Stimulated activated naive CD8-positive, alpha-beta T cell treated with anti-CD3 and anti-CD28 coated beads, Interleukin-15, Interleukin-2, amounts not matched to agents 100 ng/mL and 50 ng/mL, for 24 hours (primary cell): Measurements from ENCODE around the gene NBAS.
"Not testable (repeated sequence)": the region's sequence is repeated elsewhere in the genome, so short reads cannot be mapped to it uniquely, and the experiment has no call there.

Experiments
- H3K27ac Mint-ChIP-seq: one replicate; pipeline ENCODE4 v1.8.0; 2021; ENCODE audit warnings: mild to moderate bottlenecking, mixed read lengths
- H3K27me3 Mint-ChIP-seq: one replicate; pipeline ENCODE4 v1.8.0; 2021; ENCODE audit warnings: mixed read lengths
- H3K36me3 Mint-ChIP-seq: one replicate; pipeline ENCODE4 v1.8.0; 2021; ENCODE audit warnings: low read depth, mixed read lengths
- H3K4me1 Mint-ChIP-seq: one replicate; pipeline ENCODE4 v1.8.0; 2021; ENCODE audit warnings: low read depth, mixed read lengths
- H3K4me3 Mint-ChIP-seq: one replicate; pipeline ENCODE4 v1.8.0; 2021; ENCODE audit warnings: mild to moderate bottlenecking, mixed read lengths
- H3K9me3 Mint-ChIP-seq: one replicate; pipeline ENCODE4 v1.8.0; 2021; ENCODE audit warnings: mixed read lengths

The NBAS gene

DNA sequence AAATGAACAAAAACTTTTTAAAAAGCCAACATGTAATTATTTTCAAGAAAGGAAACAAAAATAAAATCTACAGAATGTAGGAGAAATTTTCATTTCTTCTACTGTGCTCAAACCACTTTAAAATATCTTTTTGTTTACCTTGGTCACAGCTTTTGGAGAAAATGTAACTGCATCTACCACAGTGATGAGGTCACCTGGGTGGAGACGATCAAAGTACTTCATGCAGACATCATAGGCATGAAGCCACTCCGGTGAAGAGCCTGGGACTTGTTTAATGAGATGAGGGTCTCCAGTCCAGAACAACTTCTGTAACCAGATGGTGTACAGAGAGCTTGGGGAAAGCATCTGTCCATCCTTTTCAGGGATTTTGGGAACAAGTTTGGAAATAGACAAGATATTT is 285.8 kb downstream of the NBAS start:
- no peaks in the 10 kb centered on the region for H3K4me1 Mint-ChIP-seq
- no peak overlapping the region for H3K4me3 Mint-ChIP-seq
- no peak overlapping the region for H3K27ac Mint-ChIP-seq
- H3K36me3 Mint-ChIP-seq, result peaks cover 68% of the 10 kb centered on the region
- H3K9me3 Mint-ChIP-seq, result no peaks in the 10 kb centered on the region
- no peaks in the 10 kb centered on the region for H3K27me3 Mint-ChIP-seq

DNA sequence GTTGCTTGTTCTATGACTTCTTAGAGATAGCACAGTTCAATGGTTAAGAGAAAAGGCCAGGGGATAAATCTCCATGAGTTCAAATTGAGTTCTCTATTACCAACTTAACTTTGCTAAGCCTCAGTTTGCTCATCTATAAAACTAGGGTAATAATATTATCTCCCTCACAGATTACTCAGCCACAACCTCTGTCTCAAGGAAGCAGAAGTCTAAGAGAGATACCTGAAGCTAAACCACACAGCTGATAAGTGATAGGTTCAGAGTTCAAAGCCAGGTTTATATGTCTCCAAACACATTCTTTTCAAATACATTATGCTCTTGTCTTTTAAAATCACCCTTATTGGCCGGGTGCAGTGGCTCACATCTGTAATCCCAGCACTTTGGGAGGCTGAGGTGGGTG is 287.7 kb downstream of the NBAS start:
- Mint-ChIP-seq H3K4me1 (no peaks in the 10 kb centered on the region), H3K36me3 (peaks cover 59% of the 10 kb centered on the region), H3K27ac (no peak overlapping the region), H3K4me3 (no peak overlapping the region), H3K9me3 (no peaks in the 10 kb centered on the region), H3K27me3 (no peaks in the 10 kb centered on the region)

DNA sequence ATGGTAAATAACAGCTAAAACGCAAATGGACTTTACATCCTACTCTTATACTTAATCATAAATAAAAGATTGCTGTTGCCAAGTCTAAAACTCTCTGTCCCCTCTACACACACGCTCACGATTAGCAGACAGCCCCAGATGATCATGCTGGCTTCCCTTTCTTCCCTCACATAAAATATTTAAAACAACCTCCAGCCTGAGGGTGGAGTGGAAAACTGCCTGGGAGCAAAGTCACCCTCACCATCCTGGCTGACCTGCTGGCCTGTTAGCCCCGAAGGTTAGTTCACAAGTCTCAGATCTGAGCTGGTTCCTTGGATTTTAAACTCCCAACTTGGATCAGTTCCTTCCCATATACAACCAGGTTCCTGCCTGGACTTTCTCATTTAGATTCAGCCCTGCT is 288.2 kb downstream of the NBAS start:
- H3K36me3 Mint-ChIP-seq, result peaks cover 59% of the 10 kb centered on the region

DNA sequence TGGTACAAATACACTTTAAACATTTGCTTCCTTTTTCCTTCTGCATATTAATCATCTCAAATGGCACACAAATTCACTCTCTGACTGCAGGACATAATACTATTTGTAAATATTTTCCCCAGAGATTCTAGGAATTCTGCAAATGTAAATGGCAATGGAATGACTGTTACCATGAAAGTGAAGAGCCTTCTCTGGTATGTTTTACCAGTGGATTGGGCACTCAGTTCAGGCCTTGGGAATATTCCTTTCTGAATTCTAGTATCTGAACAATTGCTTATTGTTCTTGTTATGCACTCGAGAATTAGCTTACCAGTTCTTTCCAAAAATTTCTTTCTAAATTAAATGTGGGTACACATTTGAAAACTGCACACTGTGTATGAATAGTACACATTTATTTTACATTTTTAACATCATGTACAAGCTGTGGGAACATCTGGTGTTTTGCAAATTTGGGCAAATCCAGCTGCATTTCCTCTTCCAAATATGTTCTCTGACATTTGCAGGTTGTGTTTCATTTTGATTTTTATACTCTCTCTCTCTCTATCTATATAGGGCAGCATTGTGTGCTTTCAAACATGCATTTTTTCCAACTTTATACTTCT is 289.1 kb downstream of the NBAS start:
- H3K36me3 Mint-ChIP-seq, result peaks cover 56% of the 10 kb centered on the region
- no peaks in the 10 kb centered on the region for H3K4me1 Mint-ChIP-seq
- H3K27me3 Mint-ChIP-seq, result no peaks in the 10 kb centered on the region
- H3K4me3 Mint-ChIP-seq, result no peak overlapping the region
- no peak overlapping the region for H3K27ac Mint-ChIP-seq
- no peaks in the 10 kb centered on the region for H3K9me3 Mint-ChIP-seq

More for the DNA sequence above, 288.2 kb downstream of the NBAS start:
- H3K27me3 Mint-ChIP-seq, result no peaks in the 10 kb centered on the region
- no peaks in the 10 kb centered on the region for H3K4me1 Mint-ChIP-seq
- H3K4me3 Mint-ChIP-seq, result no peak overlapping the region
- no peaks in the 10 kb centered on the region for H3K9me3 Mint-ChIP-seq
- H3K27ac Mint-ChIP-seq, result no peak overlapping the region

DNA sequence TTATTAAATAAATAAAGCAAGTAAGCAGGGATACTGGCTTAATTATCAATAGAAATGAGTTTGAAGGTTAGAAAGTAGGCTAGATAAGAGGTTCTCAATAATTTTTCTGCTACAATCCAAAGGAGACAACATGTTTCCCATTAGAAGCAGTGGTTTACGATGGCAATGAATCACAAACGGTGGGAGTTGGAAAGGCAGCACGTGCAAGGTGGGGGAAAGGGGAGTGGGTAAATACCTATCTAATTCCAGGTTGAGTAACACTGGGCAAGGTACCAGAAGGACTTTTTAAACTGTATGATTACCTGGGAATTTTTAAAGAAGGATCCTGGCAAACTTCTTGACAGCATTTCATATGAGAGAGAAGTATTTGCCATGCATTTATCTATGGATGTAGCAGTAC is 289.9 kb downstream of the NBAS start:
- no peaks in the 10 kb centered on the region for H3K9me3 Mint-ChIP-seq

DNA sequence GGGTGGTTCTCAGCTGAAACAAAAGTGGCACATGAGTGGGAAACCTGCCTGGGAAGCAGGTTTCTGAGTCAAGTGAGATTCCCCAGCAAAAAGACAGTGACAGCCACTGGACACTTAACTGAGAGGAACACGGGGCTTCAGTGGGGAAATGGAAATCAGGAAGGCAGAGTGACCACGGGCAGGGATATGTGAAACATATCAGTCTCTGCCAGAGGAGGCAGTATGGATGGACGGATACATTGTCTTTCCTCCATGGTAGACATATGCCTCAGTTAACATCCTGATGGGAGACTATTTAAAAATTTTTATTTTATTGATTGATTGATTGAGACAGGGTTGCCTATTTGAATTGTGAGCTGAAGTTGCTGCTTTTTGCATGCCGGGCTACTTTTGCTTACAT is 292.1 kb downstream of the NBAS start:
- H3K27me3 Mint-ChIP-seq, result no peaks in the 10 kb centered on the region
- H3K27ac Mint-ChIP-seq, result no peak overlapping the region
- H3K4me3 Mint-ChIP-seq, result no peak overlapping the region
- peaks cover 65% of the 10 kb centered on the region for H3K36me3 Mint-ChIP-seq
- peaks cover 13% of the 10 kb centered on the region for H3K4me1 Mint-ChIP-seq
- H3K9me3 Mint-ChIP-seq, result no peaks in the 10 kb centered on the region

More for the DNA sequence above, 289.9 kb downstream of the NBAS start:
- H3K4me3 Mint-ChIP-seq, result no peak overlapping the region
- H3K27me3 Mint-ChIP-seq, result no peaks in the 10 kb centered on the region
- H3K36me3 Mint-ChIP-seq, result peaks cover 62% of the 10 kb centered on the region
- H3K4me1 Mint-ChIP-seq, result peaks cover 5% of the 10 kb centered on the region
- no peak overlapping the region for H3K27ac Mint-ChIP-seq

DNA sequence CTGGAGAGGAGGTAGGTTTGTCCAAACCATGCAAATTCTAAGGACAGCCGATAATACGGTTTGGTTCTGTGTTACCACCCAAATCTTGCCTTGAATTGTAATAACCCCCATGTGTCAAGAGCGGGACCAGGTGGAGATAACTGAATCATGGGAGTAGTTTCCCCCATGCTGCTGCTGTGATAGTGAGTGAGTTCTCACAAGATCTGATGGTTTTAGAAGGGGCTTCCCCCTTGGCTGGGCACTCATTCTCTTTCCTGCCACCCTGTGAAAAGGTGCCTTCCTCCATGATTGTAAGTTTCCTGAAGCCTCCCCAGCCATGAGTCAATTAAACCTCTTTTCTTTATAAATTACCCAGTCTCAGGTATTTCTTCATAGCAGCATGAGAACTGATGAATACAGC is 295.2 kb downstream of the NBAS start:
- Mint-ChIP-seq H3K27ac (no peak overlapping the region), H3K4me3 (no peak overlapping the region), H3K4me1 (peaks cover 13% of the 10 kb centered on the region), H3K36me3 (peaks cover 64% of the 10 kb centered on the region), H3K9me3 (peaks cover 4% of the 10 kb centered on the region), H3K27me3 (no peaks in the 10 kb centered on the region)

DNA sequence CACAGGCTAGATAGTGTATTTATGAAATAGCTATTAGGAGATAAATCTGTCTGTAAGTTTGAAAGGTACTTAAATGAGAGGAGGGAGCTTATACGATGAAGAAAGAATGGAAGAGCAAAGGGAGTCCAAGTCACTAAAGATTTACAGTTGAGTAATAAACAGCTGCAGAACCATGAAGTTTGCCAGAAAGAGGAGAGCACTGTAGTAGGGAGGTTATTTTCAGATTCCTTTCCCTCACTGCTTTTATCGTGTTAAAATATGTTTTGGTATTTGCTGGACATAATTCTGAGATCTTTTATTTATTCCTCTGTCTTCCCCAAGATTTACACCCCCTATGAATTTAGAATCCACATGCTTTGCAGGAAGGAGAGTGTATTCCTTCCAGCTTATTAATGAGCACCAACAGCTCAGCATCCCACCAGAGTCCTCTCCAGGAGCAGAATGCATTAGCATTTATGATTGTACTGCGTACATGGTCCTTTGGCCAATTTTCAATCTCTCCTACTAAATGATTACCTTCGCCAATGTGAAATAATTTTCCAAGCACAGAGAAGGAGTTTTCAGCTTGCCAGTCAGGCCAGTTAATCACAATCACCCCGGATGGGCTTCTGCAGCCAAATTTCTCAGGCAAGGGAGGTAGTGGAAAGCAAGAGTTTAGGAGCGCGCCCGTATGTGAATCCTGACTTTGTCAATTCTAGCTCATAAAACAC is 297.0 kb downstream of the NBAS start:
- no peaks in the 10 kb centered on the region for H3K27me3 Mint-ChIP-seq
- no peak overlapping the region for H3K4me3 Mint-ChIP-seq
- peaks cover 4% of the 10 kb centered on the region for H3K9me3 Mint-ChIP-seq
- peaks cover 13% of the 10 kb centered on the region for H3K4me1 Mint-ChIP-seq
- H3K36me3 Mint-ChIP-seq, result peaks cover 77% of the 10 kb centered on the region
- no peak overlapping the region for H3K27ac Mint-ChIP-seq

DNA sequence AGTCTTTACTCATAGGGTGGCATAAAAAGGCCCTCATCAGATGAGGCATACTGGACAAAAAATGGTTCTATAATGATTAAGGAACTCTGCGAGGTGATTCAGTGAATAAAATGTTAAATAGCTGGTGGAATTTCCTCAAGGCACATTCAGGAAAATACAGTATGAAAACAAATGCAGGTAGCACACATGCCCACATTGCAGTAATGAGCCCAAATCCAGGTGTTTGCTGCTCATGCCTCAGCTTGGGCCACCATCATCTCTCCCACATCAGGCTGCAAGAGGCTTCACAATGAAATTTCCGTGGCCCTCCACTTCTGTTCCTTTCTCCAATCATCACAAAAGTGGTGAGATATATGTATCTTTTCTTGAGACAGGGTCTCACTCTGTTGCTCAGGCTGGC is 298.3 kb downstream of the NBAS start:
- H3K4me1 Mint-ChIP-seq, result peaks cover 13% of the 10 kb centered on the region
- no peak overlapping the region for H3K27ac Mint-ChIP-seq
- H3K27me3 Mint-ChIP-seq, result no peaks in the 10 kb centered on the region
- peaks cover 7% of the 10 kb centered on the region for H3K9me3 Mint-ChIP-seq
- no peak overlapping the region for H3K4me3 Mint-ChIP-seq
- H3K36me3 Mint-ChIP-seq, result peaks cover 77% of the 10 kb centered on the region

DNA sequence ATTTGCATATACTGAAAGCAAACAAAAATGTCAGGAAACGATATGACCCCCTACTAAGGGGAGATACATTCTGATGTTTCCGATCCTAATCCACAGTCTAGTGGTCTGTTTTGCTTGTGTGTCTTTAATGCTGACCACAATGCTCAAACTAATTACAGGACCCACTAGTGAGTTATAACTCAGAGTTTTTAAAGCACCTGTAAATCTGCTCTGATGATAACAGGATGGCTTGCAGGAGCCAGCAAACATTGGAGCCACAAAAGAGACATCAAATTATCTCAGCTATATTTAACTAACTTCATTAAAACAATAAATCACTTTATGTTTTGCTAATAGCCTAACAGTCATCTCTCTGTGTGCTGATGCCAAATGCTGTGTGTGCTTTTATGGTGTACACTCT is 300.3 kb downstream of the NBAS start:
- H3K4me1 Mint-ChIP-seq, result peaks cover 4% of the 10 kb centered on the region
- no peak overlapping the region for H3K27ac Mint-ChIP-seq
- no peaks in the 10 kb centered on the region for H3K27me3 Mint-ChIP-seq
- H3K9me3 Mint-ChIP-seq, result peaks cover 12% of the 10 kb centered on the region
- peaks cover 79% of the 10 kb centered on the region for H3K36me3 Mint-ChIP-seq
- no peak overlapping the region for H3K4me3 Mint-ChIP-seq

DNA sequence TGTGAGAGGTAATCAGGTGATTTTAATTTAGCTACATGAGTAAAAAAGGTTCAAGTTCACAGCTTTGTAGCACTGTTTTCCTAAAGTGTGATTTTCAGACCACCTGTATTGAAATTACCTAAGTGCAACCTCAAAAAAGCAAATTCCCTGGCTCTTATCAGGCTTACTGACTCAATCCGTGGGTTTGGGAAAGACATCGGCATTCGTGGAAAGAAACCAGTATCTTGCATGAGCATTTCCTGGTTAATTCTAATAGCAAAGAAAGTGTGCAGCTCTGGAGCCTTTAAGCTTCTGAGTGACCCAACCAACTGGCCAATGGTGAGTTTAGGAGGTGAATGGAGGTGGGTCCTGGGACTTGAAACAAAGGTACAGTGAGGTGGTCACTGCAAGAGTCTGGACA is 300.9 kb downstream of the NBAS start:
- Mint-ChIP-seq H3K27me3 (no peaks in the 10 kb centered on the region), H3K9me3 (peaks cover 12% of the 10 kb centered on the region), H3K4me3 (no peak overlapping the region), H3K4me1 (no peaks in the 10 kb centered on the region), H3K36me3 (peaks cover 75% of the 10 kb centered on the region), H3K27ac (no peak overlapping the region)

DNA sequence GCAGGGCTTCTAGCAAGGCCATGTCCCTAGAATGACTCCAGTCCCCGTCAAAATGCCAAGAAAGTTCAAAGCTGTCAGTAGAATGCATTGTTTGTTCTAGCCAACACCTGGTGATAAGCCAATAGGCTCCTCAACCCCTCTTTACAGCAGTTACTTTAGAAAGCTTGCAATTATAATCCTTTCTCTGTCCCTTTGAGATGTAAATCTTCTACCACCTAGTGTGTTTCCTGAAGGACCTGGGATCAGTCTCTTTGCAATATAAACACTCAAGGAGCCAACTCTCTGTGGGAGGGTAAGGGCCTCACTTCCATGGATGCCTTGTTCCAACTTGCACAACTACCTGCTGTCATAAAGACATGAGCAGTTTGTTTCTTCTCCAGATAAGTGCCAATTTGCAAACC is 301.8 kb downstream of the NBAS start:
- H3K9me3 Mint-ChIP-seq, result peaks cover 12% of the 10 kb centered on the region
- H3K27ac Mint-ChIP-seq, result no peak overlapping the region
- no peak overlapping the region for H3K4me3 Mint-ChIP-seq
- H3K36me3 Mint-ChIP-seq, result peaks cover 67% of the 10 kb centered on the region
- H3K4me1 Mint-ChIP-seq, result no peaks in the 10 kb centered on the region
- H3K27me3 Mint-ChIP-seq, result no peaks in the 10 kb centered on the region

DNA sequence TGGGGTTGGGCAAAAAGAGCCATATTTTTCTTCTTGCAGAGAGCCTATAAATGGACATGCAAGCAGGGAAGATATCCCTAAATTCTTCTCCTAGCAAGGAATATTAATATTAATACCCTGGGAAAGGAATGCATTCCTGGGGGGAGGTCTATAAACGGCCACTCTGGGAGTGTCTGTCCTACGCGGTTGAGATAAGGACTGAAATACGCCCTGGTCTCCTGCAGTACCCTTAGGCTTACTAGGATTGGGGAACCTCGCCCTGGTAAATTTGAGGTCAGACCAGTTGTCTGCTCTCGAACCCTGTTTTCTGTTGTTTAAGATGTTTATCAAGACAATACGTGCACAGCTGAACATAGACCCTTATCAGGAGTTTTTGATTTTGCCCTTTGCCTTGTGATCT is 302.7 kb downstream of the NBAS start:
- H3K4me1 Mint-ChIP-seq, H3K27ac Mint-ChIP-seq, H3K9me3 Mint-ChIP-seq, H3K27me3 Mint-ChIP-seq, H3K4me3 Mint-ChIP-seq: not testable (repeated sequence)
- peaks cover 57% of the 10 kb centered on the region for H3K36me3 Mint-ChIP-seq

DNA sequence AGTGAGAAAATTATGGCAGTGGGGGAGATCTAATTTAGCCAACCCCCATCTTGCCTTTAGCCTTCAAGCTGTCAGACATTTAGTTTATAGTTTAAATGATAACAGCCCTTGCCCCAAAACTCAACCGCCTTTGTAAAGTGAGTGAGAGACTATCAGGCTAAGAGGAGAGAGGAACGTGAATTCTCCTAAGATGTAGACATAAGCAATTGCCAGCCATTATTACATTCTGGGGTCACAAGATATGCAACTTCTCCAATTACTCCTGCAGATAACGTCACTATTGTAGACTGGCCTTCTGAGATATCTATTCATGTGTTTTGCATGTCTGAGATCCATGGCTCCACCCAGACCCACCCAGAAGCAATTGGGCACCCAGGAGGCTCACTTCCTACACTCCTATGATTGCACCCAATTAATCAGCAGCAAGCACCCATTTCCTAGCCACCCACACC is 307.3 kb downstream of the NBAS start:
- no peaks in the 10 kb centered on the region for H3K4me1 Mint-ChIP-seq
- no peaks in the 10 kb centered on the region for H3K27me3 Mint-ChIP-seq
- H3K27ac Mint-ChIP-seq, result no peak overlapping the region
- peaks cover 55% of the 10 kb centered on the region for H3K36me3 Mint-ChIP-seq
- H3K4me3 Mint-ChIP-seq, result no peak overlapping the region
- H3K9me3 Mint-ChIP-seq, result peaks cover 13% of the 10 kb centered on the region

DNA sequence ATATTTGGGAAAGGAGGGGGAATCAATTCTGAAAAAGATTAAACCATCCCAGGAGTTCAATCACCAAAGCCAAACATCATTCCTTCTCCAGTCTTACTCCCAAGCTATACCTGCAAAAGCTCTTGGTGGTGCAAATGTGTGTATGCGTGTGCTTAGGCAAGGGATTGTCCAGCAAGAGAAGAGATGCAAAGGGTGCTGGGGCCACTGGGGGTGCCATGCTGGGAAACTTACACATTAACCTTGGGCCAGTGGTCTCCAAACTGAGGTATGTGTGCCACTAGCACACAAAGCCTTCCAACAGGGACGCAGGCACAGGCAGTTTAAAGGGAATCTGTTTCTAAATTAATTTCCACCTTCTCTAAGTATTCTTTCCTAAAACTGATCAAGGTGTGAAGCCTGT is 307.9 kb downstream of the NBAS start:
- Mint-ChIP-seq H3K4me1 (no peaks in the 10 kb centered on the region), H3K9me3 (peaks cover 10% of the 10 kb centered on the region), H3K4me3 (no peak overlapping the region), H3K36me3 (peaks cover 53% of the 10 kb centered on the region), H3K27me3 (no peaks in the 10 kb centered on the region), H3K27ac (no peak overlapping the region)

DNA sequence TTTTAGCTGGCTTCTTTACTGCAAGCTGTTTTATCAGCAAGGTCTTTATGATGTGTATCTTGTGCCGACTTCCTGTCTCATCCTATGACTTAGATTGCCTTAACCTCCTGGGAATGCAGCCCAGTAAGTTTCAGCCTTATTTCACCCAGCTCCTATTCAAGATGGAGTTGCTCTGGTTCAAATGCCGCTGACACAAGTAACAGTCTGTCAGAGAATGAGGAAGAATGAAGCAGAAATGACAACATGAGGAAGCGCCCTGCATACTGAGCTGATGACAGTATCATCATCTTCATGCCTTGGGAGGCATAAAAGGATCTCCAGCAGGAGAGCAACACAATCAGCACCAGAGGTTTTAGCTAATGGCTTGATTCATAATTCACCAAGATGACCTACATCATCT is 309.4 kb downstream of the NBAS start:
- no peak overlapping the region for H3K4me3 Mint-ChIP-seq
- H3K27me3 Mint-ChIP-seq, result no peaks in the 10 kb centered on the region
- peaks cover 43% of the 10 kb centered on the region for H3K36me3 Mint-ChIP-seq
- H3K27ac Mint-ChIP-seq, result no peak overlapping the region
- no peaks in the 10 kb centered on the region for H3K4me1 Mint-ChIP-seq
- peaks cover 5% of the 10 kb centered on the region for H3K9me3 Mint-ChIP-seq
